ENCODE data around the gene SEC61A1.

SEC61A1 gene

DNA sequence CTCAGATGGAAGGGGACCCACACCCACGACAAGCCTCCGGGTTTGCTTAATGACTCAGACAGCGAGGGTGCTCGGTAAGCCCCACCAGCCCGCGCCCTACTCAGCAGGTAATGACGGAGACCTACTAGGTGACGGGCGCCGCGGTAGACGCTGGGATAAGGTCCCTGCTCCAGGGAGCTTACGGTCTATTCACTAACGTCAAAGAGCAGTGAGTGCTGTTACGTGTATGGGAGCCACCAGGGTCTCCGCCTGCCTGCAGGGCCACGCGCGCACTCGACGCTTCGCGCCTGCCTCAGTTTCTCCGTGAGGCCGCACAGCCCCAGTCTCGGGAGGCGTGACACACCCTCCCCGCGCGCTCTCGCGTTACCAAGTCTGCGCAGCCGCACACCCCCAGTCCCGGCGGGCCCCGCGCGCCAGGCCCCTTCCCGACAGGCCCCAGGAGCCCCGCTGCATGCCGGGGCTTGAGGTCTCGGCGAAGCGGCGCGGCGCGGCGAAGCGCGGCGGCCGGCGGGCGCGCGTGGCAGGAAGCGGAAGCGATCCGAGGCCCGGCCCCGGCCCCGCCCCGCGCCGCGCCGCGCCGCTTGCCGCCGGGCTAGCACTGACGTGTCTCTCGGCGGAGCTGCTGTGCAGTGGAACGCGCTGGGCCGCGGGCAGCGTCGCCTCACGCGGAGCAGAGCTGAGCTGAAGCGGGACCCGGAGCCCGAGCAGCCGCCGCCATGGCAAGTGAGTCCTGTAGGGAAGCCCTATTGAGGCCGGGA is at the start of gene SEC61A1:
SEC61A1 (plus strand) TSS at position 601 of the 758 bp plus-strand sequence; CDS start at position 717, 116 bp downstream.
- no peak for FAIRE-seq

DNA sequence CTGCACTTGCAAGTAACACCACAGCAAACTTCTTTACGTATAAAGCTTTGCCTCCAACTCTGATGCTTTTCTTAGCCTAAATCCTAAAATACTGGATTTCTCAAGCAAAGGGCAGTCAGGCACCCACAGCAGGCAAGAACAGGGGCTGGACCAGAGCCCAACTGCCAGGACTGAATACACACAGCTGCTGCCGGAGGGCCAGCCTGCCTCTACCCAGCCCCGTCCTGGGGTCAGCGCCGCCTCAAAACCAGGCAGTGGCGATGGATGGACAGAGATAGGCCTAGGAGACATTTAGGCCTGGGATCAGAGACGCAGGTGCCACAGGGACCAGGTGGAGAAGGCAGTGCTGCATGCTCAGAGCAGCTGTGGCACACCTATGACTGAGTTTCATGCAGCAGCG is 47.6 kb upstream of the SEC61A1 start:
- no peak for FAIRE-seq

DNA sequence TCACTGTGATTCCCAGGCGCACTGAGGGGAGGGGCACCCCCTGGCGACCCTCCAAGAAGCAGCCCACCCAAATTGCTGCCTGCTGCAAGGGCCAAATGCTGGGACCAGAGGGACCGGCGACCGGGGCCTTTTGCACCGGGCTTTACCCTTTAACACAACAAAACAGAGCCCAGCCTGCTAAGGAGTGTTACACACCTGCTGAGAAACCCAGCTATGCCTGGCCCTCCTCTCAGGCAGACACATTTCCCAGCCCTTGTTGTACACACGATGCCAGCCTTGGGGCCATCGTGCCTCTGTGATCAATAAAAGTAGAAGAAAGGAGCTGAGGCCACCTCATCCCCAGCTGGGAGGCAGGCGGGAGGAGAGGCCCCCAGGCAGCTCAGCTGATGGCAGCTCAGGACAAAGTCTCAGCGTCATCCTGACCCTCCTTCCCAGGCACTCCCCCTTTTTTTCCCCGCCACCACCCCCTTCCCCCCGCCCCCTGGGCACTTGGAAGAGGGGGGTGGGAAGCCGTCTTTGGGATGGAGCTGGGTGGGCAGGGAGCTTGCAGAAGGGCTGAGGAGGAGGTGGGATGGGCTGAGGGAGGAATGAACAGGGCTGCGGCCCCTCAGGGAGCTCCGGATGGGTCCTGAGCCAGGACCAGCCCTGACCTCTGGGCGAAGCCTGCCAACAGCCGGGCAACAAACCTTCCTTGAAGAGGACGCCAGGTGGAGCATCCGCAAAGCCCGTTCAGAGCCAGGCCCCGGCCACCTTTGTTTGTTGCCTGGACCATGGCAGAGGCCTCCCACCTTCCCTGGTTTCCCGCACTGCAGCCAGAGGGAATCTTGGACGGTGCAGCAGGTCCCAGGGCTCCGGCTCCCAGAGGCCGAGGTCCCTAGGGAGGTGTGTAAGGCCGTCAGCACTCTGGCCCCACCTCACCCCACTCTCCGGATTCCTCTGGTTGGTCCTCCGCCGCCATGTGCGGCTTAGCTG is 45.9 kb upstream of the SEC61A1 start:
- no peak for FAIRE-seq

DNA sequence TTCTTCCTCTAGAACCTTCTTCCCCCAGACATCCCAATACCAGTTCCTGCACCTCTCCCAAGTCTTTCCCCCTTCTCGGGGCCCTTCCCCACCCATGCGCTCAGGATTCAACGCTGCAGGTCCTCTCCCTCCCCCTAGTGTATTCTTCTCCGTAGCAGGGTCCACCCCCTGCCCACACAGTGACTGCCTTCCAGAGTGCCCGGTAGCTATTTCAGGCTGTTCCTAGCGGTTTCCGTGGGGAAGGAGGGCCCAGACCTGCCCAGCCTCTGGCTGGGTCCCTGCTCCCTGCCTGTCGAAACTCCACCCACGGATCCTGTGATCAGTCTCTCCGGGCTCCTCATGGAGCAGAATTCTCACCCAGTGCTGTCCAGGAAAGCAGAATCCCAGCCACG is 45.2 kb upstream of the SEC61A1 start:
- FAIRE-seq, result no peak

DNA sequence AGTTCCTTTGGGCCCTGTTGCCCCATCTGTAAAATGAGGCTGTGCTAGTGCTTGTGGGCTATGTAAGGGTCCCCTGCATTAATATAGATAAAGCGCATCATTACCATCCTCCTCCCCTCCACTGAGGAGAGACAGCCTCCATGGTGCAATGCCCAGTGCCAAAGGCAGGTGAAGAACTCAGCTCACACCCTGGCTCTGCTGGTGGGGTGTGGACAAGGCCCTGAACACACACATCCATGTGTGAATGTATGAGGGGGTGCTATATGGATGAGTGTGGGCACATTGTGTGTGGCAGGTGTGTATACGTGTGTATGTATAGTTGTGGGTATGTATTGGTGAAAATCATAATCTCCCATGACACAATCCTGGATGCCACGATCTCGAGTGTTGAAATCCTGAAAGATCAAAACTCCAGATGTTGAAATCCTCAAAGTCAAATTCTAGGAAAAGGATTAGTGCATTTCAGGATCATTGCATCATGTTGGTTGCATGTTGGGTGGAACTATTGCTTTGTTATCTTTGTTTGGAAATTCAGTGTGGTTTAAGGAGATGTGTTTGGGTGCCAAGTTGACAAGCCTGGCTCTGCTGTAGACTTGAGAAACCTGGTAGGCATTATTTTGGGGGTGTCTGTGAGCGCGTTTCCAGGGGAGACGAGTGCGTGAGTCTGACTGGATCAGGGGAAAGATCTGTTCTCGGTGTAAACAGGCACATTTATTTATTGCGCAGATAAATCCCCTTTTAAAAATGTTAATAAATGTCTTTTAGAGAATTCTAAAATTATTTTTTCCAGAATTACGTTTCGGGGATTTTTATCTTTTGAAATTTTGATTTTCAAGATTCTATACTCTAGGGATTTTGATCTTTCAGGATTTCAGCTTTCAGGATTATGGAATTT is 42.0 kb upstream of the SEC61A1 start:
- FAIRE-seq, result no peak

DNA sequence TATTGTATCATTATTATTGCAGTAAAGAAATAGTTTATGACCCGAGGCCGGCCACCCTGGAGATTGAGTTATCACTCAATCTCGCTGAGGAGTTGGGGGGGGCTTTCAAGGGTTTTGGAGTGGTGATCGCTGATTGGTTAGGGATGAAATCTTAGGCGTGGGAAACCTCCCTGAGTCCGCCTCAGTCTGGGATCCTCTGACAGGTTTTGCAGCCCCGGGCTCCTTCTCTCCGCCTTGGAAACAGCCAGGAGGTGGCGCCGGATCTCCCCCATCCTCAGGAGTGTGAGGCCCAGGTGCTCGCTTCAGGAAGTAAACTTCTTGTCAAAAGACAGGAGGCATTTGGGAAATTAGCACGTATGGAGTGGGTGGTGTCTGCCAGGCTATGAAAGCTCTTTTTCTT is 41.1 kb upstream of the SEC61A1 start:
- FAIRE-seq, result no peak

DNA sequence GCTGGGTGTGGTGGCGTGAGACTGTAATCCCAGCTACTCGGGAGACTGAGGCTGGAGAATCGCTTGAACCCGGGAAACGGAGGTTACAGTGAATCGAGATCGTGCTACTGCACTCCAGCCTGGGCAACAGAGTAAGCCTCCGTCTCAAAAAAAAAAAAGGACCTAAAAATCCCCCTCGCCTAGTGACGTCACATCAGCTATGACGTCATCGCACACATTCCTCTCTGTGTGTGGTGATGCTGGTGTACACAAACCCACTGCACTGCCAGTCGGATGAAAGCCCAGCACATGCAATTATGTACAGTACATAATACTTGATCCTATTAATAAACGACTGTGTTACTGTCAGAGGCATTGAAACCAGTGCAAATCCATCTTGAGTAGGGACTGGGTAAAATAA is 40.2 kb upstream of the SEC61A1 start:
- no peak for FAIRE-seq

DNA sequence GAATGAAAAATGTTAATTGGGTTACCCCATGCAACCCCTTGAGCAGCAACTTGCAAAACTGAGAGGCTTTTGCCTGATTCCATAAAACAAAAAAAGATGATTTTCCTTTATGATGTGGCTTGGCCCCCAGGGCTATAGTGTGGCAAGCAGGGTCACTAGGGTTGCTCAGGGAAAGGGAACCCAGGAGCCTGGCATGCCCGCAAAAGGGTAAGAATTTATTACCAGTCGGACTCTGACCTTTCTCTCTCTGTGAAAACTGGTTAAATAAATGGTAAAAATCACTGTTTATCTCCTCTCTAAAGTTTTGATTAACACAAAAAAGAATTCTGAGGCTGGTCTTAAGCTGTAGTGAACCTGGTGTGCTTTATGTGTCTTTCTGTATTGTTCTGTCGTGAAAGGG is 37.7 kb upstream of the SEC61A1 start:
- no peak for FAIRE-seq

DNA sequence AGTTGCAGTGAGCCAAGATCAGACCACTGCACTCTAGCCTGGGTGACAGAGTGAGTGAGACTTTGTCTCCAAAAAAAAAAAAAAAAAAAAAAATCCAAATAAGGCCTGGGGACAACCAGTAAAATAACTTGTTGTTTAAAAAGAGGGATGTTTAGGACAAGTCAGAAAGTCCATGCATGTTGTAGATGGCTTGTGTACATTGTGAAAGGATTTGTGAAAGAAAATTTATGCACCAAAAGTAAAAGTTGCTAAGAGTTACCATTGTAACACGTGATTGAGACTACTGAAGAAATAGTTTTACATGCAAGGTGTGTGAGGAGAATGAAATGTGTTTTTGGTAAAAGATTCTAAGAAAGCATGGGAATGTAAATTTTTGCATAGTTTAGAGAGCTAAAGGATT is 35.7 kb upstream of the SEC61A1 start:
- no peak for FAIRE-seq

DNA sequence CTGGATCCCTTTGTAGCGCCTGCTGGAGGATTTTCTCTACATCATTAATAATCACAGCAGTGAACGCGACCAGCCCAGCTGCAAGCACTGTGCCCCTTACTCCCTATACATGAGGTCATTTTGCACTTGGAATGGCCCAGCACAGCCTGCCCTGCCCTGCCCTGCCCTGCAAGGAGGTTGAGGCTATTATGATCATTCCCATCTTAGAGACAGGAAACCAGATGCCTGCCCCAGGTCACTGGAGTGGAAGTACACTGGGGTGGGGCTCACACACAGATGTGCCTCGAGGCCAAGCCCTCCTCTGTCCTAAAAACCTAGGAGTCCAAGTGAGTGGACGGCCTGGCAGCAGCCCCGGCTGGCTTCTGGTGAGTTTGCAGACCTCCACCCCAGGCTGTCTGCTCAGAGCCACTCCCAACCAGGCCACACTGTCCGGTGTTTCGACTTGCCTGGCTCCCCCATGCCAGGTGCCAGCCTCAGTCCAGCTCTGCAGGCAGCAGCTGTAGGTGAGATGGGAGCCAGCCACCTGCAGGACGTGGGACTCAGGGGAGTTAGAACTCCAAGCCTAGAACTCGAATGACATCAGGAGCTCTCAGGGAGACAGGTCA is 30.4 kb upstream of the SEC61A1 start:
- no peak for FAIRE-seq

DNA sequence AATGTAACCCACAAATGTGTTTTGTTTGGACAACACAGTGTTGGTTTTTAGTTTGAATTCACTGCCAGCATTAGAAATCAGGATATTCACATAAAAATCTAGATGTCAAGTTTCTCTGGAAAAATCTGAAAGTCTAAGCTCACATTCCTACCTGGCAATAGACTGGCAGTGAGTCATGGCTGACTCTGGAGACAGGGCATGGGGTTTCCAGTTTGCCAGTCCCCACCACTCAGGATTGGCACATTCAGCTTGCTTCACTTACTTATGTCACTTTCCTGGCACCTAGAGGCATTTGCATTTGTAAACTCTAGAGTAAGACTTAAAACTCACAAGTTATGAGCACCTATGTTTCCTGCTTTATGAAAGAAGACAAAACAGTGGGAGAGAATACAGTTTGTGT is 19.1 kb upstream of the SEC61A1 start:
- FAIRE-seq, result no peak

DNA sequence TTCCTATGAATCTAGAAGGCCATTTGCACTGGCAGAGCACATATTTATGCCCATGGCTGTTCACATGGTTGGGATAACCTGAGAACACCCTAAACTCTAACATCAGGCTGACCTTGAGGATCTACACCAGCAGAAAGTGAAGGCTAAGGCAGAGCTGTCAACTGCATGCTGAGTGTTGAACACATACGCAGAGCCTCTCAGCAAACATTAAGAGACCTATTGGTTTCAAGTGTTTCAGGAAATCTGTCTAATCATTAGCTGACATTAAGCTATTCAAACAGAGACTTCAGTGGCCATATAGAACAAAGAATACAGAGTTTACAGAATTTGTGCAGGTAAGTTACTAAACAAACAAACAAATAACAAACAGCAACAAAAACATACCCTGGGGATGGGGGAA is 16.1 kb upstream of the SEC61A1 start:
- FAIRE-seq, result no peak

DNA sequence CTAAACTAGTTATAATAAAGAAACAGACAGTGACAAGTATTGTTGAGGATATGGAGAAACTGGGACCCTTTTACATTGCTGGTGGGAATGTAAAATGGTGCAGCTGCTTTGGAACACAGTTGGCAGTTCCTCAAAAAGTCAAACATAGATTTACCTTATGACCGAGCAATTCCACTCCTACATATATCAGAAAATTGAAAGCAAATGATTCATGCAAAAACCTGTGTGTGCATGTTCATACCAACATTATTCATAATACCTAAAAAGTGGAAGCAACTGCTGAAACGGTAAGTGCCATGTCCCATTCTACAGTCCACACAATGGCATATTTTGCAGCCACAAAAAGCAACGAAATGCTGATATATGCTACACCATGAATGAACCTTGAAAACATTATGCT is 12.2 kb upstream of the SEC61A1 start:
- no peak for FAIRE-seq

DNA sequence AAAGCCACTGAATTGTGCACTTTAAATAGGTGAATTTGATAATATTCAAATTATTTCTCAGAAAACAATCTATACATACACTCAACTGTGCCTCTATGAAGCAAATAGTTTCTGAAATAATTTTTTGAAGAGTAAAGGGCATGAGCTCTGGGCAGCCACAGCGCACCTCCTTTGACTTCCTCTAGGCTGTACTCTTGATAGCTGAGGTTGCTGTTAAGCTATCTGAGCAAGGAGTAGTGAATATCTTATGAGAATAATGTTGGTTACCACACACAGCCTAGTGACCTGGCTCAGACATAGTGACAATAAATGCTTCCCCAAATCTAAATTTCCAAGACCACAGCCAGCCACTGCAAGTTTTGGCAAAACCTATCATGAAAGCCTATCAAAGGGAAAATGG is 11.6 kb upstream of the SEC61A1 start:
- FAIRE-seq, result no peak

DNA sequence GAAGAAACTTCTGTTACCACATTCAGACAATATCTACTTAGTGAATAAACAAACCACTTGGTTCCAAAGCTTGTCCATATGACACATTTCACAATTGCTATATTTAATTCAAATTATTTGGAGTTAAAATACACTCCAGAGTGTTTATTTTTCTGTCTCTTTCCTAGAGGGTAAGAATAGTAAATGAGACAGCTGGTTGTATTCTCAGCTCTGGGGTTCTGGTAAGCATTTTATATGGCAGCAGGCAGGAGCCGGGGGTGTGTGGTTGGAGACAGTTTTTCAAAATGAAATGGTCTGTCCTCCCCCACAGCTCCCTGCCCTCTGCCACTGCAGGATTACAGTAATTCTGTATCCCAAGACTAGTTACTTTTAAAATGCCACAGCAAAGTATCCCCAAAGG is 10.9 kb upstream of the SEC61A1 start:
- no peak for FAIRE-seq

DNA sequence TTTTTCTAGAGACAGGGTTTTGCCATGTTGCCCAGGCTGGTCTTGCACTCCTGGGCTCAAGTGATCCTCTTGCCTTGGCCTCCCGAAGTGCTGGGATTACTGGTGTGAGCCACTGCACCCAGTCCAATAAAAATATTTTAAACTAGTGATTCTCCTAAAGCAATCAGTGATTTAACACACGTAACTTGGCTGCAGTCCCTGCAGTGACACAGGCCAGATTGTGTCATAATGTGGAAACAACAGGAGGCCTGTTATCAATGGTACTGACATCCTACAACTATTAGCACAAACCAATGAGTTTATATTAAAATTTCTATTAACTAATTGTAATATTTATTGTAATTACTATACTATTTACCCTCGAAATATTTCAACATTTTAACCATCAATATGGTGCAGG is 1.6 kb upstream of the SEC61A1 start:
- no peak for FAIRE-seq

DNA sequence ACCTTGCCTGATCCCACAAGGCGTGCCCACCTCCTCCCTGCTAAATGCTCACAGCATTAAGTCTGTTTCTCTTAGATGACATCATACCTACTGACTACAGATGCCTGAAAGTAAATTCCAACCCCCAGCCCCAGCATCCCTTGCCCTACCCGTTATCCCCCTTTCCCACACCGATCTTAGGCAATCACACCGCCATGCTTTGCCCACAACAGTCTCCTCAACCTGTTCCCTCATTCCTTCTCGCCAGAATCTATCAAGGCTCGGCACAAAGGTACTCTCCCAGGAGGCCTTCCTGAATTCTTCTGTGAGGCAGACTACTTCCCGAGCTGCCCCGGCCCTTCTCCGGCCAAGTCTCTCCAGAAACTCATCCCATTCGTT is 789 bp upstream of the SEC61A1 start:
- no peak for FAIRE-seq

DNA sequence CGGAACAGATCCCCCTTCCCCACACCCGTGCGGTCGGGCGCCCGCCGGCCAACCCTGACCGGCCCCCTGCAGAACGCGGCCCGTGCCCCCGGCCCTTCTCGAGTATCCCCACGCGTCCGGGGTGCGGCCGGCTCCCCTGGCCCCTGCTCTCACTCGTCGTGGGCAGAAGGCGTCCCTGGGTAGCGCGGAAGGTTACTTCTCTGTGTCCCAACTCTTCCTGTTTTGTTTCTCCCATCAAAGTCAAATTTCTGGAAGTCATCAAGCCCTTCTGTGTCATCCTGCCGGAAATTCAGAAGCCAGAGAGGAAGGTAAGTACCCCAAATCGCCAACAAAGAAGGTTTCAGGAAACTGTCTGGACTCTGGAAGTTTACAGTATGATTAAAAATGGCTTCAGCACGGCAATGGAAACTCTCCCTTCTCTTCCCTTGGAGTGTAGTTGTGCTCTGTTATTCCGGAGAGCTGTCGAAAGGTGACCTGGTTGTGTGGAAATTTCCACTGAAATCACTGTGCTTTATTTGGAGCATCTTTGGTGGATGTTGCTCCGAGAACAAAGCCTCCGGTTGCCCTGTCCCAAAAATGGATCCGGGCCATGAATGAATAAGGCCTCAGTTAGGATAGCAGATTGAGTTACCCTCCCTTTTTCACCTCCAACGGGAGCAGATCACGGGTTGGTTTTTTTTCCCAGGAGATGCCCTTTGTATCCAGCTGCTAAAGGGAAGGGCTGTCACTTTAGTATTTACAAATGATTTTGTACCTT is 536 bp downstream of the SEC61A1 start:
- FAIRE-seq, result no peak

DNA sequence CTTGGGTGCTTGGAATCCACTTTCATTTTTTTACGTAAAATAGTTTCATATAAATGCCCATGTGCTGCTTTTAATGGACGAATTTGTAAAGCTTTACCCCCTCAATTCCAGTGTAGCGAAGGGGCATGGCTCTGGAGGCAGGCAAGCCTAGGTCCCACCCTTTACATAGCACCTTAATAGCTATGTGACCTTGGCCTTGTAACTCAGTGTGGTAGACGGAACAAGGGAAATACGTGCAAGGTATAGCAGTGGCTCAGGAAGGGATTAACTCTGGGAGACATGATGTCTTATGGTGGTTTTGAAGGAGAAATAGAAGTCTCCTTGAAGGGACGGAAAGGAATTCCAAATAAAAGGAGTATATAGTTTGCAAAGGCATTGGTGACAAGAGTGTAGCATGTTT is 1.4 kb downstream of the SEC61A1 start:
- no peak for FAIRE-seq

DNA sequence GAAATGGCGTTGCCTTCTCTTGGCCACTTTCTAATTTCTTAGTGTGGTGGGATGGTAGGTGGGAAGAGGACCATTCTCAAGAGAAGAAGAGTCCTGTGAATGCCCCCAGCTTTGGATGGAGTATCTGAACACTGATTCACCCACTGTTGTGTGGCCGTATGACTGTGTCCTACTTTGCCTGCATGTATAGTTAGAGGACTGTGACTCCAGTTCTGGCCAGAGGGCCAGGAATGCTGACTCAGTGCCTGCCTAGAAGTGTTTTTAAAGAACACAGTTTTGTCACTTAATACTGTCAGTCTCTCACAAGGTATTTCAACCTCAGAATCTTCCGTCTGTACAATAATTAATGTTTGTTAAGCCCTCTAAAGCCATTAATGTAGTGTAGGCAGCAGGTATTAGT is 2.1 kb downstream of the SEC61A1 start:
- no peak for FAIRE-seq

DNA sequence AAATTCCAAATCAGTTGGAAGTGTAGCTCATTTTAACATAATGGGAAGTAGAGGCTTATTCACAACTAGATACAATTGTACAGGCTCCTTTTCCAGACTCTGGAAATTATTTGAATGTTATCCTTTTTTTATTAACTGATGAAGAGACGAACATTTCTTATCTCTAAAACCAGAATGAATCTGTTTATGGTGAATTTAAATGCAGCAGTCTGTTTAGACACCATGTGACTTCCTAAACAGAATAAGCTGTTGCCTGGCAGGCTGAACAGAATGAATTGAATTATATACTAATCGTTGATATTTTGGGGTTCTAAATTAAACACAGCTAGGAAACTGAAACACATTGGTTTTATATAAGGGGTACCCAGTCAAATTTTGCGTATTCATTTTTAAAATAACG is 4.0 kb downstream of the SEC61A1 start:
- no peak for FAIRE-seq

Data from endometrium (tissue), 2 donors.